Stimulated activated CD8-positive, alpha-beta memory T cell treated with anti-CD3 and anti-CD28 coated beads, Interleukin-15, amount 100 ng/mL, for 4 hours (primary cell): ENCODE data around the gene RAB37.

Source experiments
- DNase-seq, 2 donors: peaks; one replicate each; pipeline ENCODE4 v3.0.0-alpha.2; 2020; ENCODE audit warnings: low read depth in 2 of 2

The RAB37 gene

DNA sequence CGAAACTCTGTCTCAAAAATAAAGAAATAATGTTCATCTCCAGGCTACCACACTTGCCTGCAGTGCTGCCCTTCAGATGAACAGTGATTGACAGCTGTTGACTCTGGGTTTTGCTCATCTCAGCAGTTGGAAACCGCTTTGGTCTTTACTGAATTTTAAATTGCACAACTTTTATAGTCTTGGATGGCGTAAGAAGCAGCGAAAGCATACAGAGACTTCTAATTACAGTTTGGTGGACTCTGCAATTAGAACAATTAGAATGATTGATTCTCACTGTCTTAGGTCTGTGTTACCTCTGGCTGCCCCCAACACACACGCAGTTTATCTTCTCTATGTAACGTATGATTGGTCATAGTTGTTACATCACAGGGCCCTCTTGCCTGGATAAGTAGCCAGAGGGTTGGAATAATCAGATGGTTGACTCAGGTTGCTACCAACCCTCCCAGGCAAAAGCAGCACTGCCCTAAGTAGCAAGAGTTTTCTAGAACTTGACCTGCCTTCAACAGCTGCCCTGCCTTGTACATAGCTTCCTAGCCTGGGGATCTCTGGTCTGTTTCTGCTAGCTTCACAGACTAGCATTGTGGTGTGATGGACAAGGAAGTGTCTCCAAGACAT is 41.0 kb downstream of the RAB37 start:
- no peak for DNase-seq

DNA sequence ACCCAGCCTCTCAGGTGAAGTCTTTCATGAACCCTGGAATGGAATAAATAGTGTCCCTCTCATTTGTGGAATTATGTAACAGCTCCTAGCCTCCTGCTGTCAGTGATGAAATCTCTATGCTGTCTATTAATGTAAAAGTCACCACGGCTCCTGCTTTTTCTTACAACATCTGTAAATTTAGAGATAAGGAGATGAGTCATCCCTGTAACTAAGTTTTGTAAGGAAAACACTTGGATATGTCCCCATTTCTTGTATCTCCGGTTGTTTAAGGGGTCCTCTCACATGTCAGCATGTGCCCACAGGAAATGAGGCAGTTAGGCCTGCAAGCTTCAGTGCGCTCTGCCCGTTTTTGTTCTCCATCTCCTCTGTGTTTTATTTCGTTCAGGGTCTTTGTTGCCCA is 41.9 kb downstream of the RAB37 start:
- no peak for DNase-seq

- DNase-seq = no peak
These were observed 42.4 kb downstream of the RAB37 start for GRCh38 chr17:74779501-74779900.

DNA sequence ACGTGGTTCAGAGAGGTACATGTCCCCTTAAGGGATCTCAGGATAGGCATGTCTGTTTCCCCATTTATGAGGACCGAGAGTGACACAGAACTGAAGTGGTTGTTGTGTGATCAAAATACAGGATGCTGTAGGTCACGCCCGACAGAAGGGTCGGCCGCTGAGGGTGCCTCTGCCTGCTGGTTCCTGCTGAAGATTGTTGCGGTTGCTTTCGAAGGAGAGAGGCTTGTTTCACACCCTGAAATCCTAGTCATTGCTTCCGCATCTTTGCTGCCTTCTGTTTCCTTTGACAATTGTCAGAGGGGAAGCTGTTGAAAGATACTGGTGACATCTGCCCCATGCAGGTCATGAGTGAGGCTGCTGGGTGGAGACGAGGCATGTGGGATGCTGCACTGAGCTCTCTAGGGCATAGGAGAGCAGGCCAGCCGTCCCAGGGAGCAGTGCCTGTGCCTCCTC is 42.9 kb downstream of the RAB37 start:
- DNase-seq = peak in 1 of 2 donors; percentile 21

- DNase-seq = no peak
These were observed 43.6 kb downstream of the RAB37 start for GRCh38 chr17:74780443-74781238.

DNA sequence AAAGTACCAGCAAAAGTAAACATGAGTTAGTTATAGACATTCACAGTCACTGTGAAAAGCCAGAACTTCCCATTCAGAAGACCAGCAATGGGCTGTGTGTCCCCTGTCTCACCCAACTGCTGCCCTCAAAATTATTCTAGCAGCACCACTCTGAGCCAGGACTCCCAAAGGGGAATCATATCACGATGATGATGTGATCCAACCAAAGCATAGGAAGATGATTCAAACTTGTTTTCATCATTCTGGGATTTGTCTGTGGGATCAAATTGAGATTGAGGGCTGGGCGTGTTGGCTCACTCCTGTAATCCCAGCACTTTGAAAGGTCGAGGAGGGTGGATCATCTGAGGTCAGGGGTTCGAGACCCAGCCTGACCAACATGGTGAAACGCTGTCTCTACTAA is 45.5 kb downstream of the RAB37 start:
- DNase-seq = no peak

GRCh38 chr17:74784125-74784810 is 47.2 kb downstream of the RAB37 start:
- no peak for DNase-seq

DNA sequence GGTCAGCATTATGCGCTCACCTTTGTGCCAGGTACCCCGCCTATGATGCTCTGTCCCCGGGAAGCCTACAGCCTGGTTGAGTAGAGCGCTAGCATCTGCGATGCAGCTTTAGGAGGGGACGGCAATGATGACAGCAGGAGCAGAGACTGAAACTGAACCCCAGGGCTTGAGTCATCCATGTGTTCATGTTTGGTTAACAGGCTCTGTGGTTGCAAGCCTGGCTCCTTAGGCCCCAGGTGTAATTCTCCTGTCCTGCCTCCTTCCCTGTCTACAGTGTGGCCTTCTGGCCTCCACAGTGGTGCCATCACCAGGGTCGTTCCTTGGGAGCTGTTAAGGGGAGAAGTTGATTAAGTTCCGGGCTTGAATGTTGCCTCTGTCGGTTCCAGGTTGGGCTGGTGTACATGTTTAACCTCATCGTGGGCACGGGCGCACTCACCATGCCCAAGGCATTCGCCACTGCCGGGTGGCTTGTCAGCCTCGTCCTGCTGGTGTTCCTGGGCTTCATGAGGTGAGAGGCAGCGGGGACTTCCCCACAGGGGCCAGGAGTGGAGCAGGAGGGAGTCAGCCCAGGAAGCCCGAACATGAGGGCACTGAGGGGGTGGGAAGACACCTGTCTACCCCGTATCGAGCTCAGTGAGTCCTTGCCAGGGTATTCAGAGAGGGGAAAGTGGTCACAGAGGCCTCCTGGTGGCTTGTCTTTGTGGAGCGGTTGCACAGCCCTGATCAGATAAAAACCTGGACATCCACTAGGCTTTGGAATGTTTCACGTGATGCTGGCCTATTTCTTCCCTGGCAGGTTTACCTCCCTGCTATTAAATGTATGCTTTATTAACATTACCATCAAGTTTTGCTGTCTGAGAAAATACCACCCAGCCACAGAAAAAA is 48.3 kb downstream of the RAB37 start:
- DNase-seq = no peak

- no peak for DNase-seq
These were observed 48.9 kb downstream of the RAB37 start for GRCh38 chr17:74785981-74786360.

GRCh38 chr17:74786431-74787055 is 49.5 kb downstream of the RAB37 start:
- no peak for DNase-seq

DNA sequence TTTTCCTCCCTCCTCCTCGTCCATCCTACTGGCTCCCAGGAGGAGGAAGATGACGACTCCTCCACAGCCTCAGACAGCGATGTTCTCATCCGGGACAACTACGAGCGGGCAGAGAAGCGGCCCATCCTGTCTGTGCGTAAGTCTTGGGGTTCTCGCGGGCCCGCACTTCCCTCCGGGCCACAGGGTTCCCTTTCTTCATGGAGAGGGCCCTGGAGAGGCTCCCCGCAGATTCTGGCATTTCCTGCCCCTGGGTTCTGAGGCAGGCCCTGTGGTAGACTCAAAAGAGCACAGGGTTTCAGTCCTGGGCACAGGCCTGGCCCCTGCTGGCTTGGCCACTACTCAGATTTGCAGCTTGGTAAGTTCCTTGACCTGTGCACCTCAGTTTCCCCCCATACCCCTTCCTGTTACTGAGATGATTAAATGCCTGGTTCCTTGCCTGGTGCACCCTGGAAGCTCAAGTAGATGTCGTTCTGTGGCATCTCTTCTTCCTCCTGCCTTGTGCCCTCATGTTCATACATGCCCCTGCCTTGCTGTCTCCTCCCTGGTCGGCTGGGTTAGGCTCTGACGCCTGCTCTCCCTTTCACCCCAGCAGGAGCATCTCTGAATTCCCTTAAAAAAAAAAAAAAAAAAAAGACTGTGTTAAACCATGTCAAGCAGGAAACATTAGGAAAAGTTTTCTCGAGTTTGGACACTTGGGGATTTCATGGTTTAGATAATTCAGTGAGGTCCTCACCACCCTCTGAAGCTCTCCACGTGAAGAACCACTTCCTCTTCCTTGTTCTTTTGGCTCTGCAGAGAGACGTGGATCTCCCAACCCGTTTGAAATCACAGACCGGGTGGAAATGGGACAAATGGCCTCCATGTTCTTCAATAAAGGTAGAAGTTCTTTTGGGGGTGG is 53.4 kb downstream of the RAB37 start:
- DNase-seq = no peak

DNA sequence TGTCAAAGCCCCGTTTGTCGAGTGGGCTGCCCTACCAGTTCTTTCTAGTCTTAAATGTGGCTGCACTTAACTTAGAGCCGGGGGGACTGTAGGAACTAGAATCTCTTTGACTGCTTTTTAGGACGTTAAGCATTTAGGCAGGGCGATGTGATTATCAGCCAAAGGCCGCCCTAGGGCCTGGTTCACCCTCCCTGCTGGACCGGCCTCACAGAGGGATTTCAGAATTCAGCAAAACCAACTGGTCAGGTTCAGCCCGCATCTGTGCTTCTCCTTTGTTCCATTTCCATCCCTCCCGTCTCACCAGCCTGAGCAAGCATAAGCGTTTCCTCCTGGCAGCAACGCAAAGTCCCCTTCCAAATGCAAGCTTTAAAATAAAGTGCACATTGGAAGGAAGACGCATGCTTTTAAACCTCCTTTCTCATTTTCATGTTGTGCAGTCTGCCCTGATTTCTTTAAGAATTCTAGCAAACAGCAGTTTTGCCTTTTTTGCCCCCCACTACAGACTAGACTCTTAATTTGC is 55.6 kb downstream of the RAB37 start:
- no peak for DNase-seq

DNA sequence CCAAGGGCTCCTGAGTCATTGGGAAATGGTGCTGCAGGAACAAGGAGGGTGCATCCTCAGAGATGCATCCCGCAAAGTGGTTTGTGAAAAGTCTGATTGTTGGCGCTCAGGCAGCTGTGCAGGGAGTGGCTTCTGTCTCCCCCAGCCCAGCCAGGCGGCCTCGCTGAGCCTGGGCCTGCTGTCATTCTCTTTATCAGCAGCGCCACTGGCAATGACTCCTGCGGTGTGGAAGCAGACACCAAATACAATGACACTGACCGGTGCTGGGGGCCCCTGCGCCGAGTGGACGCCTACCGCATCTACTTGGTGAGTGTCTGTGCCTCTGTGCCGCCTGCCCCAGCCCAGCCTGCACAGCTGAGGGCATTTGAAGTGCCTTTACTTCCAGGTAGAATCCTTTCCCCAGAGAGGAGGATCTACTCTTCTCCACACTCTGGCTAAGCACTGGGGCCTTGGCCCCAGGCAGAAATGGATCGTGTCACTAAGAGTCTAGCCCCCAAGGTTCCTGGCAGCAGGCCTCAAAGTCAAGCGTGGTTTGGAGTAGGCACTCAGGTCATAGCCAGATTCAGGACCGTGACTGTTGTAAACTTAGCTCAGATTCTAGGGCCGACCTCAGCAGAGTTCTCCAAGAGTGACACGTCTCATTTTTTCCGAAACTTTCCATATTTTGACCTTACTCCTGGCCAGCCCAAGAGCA is 58.4 kb downstream of the RAB37 start:
- DNase-seq = no peak

- DNase-seq = no peak
These were observed 59.2 kb downstream of the RAB37 start for GRCh38 chr17:74796211-74796610.

DNA sequence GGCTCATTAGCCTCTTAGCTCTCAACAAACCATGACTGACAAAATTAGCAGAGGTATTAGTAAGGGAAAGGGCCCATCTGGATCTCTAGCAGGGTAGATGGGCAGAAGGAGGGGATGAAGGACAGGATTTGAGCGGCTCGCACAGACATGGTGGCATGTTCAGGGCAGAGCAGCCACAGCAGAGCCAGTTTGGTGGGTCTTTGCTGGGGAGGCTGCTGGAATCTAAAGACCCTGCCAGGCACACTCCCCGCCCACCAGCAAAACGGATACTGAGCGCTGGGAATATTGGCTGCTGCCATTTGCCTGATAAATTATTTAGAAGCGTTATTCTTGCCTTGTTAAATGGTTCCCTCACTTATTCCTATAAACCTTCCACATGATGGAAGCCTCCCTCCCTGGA is 59.8 kb downstream of the RAB37 start:
- no peak for DNase-seq
